ENCODE data around the gene SUGCT. TPM values are rescaled to one million over a fixed set of nuclear protein-coding genes. Genes with fewer than 3 reads are reported as not detected.
A peak's percentile ranks its signal among the peaks of the same experiment; 100 is the strongest.

Gene SUGCT
- total and polyA plus RNA-seq, 2 of the 13 experiments (the other 11 are each of a cell fraction or from before 2014, with no cell fraction given) = 10.1 to 22.2 TPM

- TF ChIP-seq CREB1 (IDR thresholded peaks at IDR 0.05) (no peak), CREB1 (CRISPR knock-in tag; IDR thresholded peaks at IDR 0.05) (peak; percentile 42; the same call in 1 of the 2 replicates), TFDP1 (CRISPR knock-in tag; IDR thresholded peaks at IDR 0.05; ENCODE audit: borderline replicate concordance) (no peak), REXO4 (CRISPR knock-in tag; IDR thresholded peaks at IDR 0.05; ENCODE audit: borderline replicate concordance) (no peak), ARHGAP35 (CRISPR knock-in tag; IDR thresholded peaks at IDR 0.05; ENCODE audit: borderline replicate concordance) (no peak), DNMT1 (CRISPR knock-in tag; IDR thresholded peaks at IDR 0.05) (no peak), ZNF619 (CRISPR knock-in tag; IDR thresholded peaks at IDR 0.05) (no peak), KLF12 (CRISPR knock-in tag; IDR thresholded peaks at IDR 0.05; ENCODE audit: borderline replicate concordance) (no peak), SP140L (CRISPR knock-in tag; IDR thresholded peaks at IDR 0.05; ENCODE audit: borderline replicate concordance) (no peak), ZNF33B (CRISPR knock-in tag; IDR thresholded peaks at IDR 0.05) (no peak), ZNF773 (CRISPR knock-in tag; IDR thresholded peaks at IDR 0.05; ENCODE audit: borderline replicate concordance) (no peak), ARNT2 (CRISPR knock-in tag; IDR thresholded peaks at IDR 0.05; ENCODE audit: low read depth) (no peak), HNRNPH1 (optimal IDR thresholded peaks at IDR 0.05; ENCODE audit: low read depth, low read length) (no peak), SNRNP70 (IDR thresholded peaks at IDR 0.05; ENCODE audit: low read depth, low read length) (no peak), HNRNPK (IDR thresholded peaks at IDR 0.05; ENCODE audit: low read depth, low read length, poor library complexity, severe bottlenecking) (no peak), ZNF296 (CRISPR knock-in tag; conservative IDR thresholded peaks at IDR 0.05) (no peak), SMARCC2 (IDR thresholded peaks at IDR 0.05) (no peak), MAFG (CRISPR knock-in tag; IDR thresholded peaks at IDR 0.05) (no peak), KAT2B (IDR thresholded peaks at IDR 0.05; ENCODE audit: borderline replicate concordance, low read depth, low read length) (no peak), KDM1A (CRISPR knock-in tag; IDR thresholded peaks at IDR 0.05) (0 out of 2 replicates have a peak, but pooled peaks have one; percentile 55), ZNF331 (CRISPR knock-in tag; IDR thresholded peaks at IDR 0.05) (peak; percentile 39; the same call in 1 of the 2 replicates), GATAD2A (CRISPR knock-in tag; IDR thresholded peaks at IDR 0.05) (peak; percentile 68), ZBTB38 (CRISPR knock-in tag; IDR thresholded peaks at IDR 0.05) (no peak), ZNF563 (CRISPR knock-in tag; IDR thresholded peaks at IDR 0.05) (no peak), SOX5 (CRISPR knock-in tag; IDR thresholded peaks at IDR 0.05; ENCODE audit: borderline replicate concordance) (peak; percentile 69), SALL1 (CRISPR knock-in tag; IDR thresholded peaks at IDR 0.05) (no peak; the same call in 1 of the 2 replicates), ZNF543 (CRISPR knock-in tag; IDR thresholded peaks at IDR 0.05) (no peak), EED (CRISPR knock-in tag; IDR thresholded peaks at IDR 0.05) (no peak), ZFP1 (CRISPR knock-in tag; IDR thresholded peaks at IDR 0.05) (no peak; the same call in 1 of the 2 replicates), FOXA3 (CRISPR knock-in tag; IDR thresholded peaks at IDR 0.05) (peak; percentile 69), FOXA1 (IDR thresholded peaks at IDR 0.05) (no peak), FOXA1 (CRISPR knock-in tag; IDR thresholded peaks at IDR 0.05) (peak; percentile 63), ZNF709 (CRISPR knock-in tag; IDR thresholded peaks at IDR 0.05) (no peak), ZSCAN31 (CRISPR knock-in tag; IDR thresholded peaks at IDR 0.05; ENCODE audit: low read depth) (no peak)
These were observed 625.6 kb downstream of the SUGCT start (continued) for GRCh38 chr7:40760293-40760964.
